Skeletal muscle tissue (tissue), 4 donors: ENCODE results near the gene MYO9A. TPM values are rescaled to one million over a fixed set of nuclear protein-coding genes. Genes with fewer than 3 reads are reported as not detected.

ENCODE experiments used
- H3K27ac ChIP-seq: one replicate; pipeline ENCODE4 v1.7.0; 2013; ENCODE audit warnings: mild to moderate bottlenecking, low read depth, low read length, inconsistent platforms
- H3K27me3 ChIP-seq, 3 donors: one replicate each; pipeline ENCODE4 v1.7.0; 2013; ENCODE audit warnings: low read length in 3 of 3; ENCODE audit not compliant: control insufficient read depth in 3 of 3, insufficient read depth in 3 of 3
- H3K36me3 ChIP-seq, 3 donors: one replicate each; pipeline ENCODE4 v1.7.0; 2013; ENCODE audit warnings: low read length in 3 of 3; ENCODE audit not compliant: control insufficient read depth in 3 of 3, insufficient read depth in 3 of 3
- H3K4me1 ChIP-seq, 3 donors: one replicate each; pipeline ENCODE4 v1.7.0; 2013; ENCODE audit warnings: low read length in 3 of 3, mild to moderate bottlenecking in 3 of 3; ENCODE audit not compliant: control insufficient read depth in 3 of 3, insufficient read depth in 3 of 3
- H3K4me3 ChIP-seq, 3 donors: one replicate each; pipeline ENCODE4 v1.7.0; 2013; ENCODE audit warnings: low read length in 3 of 3
- H3K9ac ChIP-seq, 3 donors: one replicate each; pipeline ENCODE4 v1.7.0; 2013; ENCODE audit warnings: low read length in 3 of 3, mild to moderate bottlenecking in 3 of 3, moderate library complexity in 2 of 3, low read depth in 1 of 3
- H3K9me3 ChIP-seq, 3 donors: one replicate each; pipeline ENCODE4 v1.7.0; 2013; ENCODE audit warnings: low read length in 3 of 3; ENCODE audit not compliant: control insufficient read depth in 3 of 3
- total RNA-seq: library from RNA; depleted of rRNA; stranded (reverse); fragments of >200 nt; gene quantifications from one replicate; pipeline ENCODE4 v1.2.3, GENCODE V29; 2014
- donor health status: Osteomylitis.

Gene MYO9A
- total RNA-seq, 1 donor from 2014 or later, result 88.2 TPM

DNA sequence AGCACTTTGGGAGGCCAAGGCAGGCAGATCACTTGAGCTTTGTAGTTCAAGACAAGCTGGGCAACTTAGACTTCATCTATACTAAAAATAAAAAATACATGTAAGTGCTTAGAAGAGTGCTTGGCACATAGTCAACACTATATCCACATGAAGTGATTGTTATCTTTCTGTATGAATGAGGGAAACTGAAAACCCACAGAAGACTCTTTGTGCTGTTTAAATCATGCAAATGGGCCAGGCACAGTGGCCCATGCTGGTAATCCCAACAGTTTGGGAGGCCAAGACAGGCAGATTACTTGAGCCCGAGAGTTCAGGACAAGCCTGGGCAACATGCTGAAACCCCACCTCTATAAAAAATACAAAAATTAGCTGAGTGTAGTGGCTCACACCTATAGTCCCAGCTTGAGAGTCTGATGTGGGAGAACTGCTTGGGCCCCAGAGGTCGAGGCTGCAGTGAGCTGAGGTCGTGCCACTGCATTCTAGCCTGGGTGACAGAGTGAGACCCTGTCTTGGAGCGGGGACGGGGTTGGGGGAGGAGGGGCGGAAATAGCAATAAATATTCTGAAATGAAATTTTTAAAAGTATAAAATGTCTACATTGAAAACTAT lies 177.9 kb downstream of the MYO9A start:
- H3K27me3 ChIP-seq, result no peaks in the 10 kb centered on the region
- H3K9ac ChIP-seq, result no peak overlapping the region
- no peak overlapping the region for H3K4me3 ChIP-seq
- peaks cover under 1 to 19% (median 7%) of the 10 kb centered on the region in 3 donors for H3K36me3 ChIP-seq
- no peak overlapping the region for H3K27ac ChIP-seq
- no peaks in the 10 kb centered on the region for H3K4me1 ChIP-seq
- H3K9me3 ChIP-seq, result no peaks in the 10 kb centered on the region

DNA sequence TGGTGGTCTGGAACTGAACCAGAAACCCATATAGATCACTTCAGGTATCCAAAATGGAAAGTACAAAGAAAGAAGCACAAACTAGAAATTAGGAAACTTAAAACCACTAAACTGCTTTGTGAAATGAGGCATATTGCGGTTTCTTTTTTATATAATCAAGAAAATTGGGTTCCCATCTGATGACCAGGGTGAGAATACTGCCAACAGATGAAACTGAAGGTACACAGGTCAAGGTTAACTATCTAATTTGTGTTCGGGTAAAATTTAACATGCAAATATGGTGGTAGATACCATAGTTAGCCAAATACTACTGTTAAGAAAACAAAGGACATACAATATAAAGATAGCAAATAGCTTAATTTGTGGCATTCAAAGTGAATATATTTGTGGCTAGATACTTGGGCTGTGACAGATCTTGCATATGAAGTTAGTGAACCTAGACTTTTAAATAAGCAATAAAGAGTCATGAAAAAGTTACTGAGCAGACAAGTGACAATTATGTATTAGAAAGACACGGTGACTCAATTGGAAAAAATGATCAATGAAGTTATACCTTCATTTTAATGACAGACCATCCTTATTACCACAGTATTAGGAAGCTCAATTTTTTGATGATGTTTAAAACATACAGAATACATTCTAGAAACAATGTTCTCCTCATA lies 180.2 kb downstream of the MYO9A start:
- Histone ChIP-seq H3K36me3 (peaks cover 3 to 37% (median 10%) of the 10 kb centered on the region in 3 donors), H3K27ac (no peak overlapping the region), H3K9ac (no peak overlapping the region)

DNA sequence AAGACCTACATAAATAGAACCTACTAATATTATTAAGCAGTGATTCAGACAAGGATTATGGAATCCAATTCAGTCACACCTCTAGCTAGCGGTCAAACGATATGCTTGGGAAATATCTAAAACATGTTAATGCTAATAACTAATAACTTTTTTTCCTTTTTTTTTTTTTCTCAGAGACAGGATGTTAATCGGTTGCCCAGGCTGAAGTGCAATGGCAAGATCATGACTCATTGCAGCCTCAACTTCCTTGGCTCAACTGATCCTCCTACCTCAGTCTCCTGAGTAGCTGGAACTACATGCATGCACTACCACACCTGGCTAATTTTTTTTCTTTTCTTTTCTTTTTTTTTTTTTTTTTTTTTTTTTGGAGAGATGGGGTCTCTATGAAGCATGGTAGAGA lies 183.5 kb downstream of the MYO9A start:
- Histone ChIP-seq H3K4me3 (no peak overlapping the region), H3K4me1 (no peaks in the 10 kb centered on the region), H3K27ac (no peak overlapping the region), H3K27me3 (no peaks in the 10 kb centered on the region), H3K9ac (no peak overlapping the region), H3K36me3 (peaks cover 11 to 59% (median 14%) of the 10 kb centered on the region in 3 donors), H3K9me3 (peaks cover 0 to 9% (median 0%) of the 10 kb centered on the region in 3 donors)

More for the DNA sequence above, 180.2 kb downstream of the MYO9A start:
- Histone ChIP-seq H3K4me1 (no peaks in the 10 kb centered on the region), H3K4me3 (no peak overlapping the region), H3K27me3 (no peaks in the 10 kb centered on the region), H3K9me3 (no peaks in the 10 kb centered on the region)

DNA sequence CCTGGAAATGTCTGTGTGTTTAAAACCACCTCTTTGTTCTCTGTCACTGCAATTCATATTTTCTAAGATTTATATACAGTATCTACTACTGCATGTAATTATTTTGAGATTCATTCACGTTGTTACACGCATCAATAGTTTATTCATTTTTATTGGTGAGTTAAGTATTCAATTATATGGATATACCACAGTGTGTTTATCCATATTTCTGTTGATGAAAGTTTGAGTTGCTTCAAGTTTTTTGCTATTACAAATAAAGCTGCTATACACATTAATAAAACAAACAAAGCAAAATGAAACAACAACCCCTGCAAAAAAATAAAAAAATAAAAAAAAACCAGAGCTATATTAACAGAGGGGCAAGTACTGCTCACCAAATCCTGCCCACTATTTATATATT lies 185.3 kb downstream of the MYO9A start:
- Histone ChIP-seq H3K9me3 (peaks cover 0 to 9% (median 0%) of the 10 kb centered on the region in 3 donors), H3K4me1 (no peaks in the 10 kb centered on the region), H3K27me3 (no peaks in the 10 kb centered on the region), H3K9ac (no peak overlapping the region), H3K4me3 (no peak overlapping the region), H3K27ac (no peak overlapping the region), H3K36me3 (peaks cover 11 to 55% (median 14%) of the 10 kb centered on the region in 3 donors)

DNA sequence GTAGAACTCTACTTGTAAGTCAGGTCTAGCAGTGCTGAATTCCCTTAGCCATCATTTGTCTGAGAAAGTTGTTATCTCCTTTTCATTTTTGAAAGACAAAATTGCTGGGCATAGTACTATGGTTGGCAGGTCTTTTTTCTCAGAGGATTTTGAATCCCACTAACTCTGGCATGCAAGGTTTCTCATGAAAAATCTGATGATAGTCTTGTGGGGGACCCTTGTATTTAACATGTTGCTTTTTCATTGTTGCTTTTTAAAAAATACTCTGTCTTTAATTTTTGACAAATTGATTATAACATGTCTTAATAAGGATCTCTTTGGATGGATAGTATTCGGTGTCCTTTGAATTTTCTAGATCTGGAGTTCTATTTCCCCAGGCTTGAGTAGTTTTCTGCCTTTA lies 186.7 kb downstream of the MYO9A start:
- H3K27ac ChIP-seq, result no peak overlapping the region
- H3K4me1 ChIP-seq, result no peaks in the 10 kb centered on the region
- H3K36me3 ChIP-seq, result peaks cover 11 to 52% (median 11%) of the 10 kb centered on the region in 3 donors
- H3K9ac ChIP-seq, result no peak overlapping the region
- no peaks in the 10 kb centered on the region for H3K27me3 ChIP-seq
- no peak overlapping the region for H3K4me3 ChIP-seq
- H3K9me3 ChIP-seq, result peaks cover 0 to 9% (median 0%) of the 10 kb centered on the region in 3 donors

DNA sequence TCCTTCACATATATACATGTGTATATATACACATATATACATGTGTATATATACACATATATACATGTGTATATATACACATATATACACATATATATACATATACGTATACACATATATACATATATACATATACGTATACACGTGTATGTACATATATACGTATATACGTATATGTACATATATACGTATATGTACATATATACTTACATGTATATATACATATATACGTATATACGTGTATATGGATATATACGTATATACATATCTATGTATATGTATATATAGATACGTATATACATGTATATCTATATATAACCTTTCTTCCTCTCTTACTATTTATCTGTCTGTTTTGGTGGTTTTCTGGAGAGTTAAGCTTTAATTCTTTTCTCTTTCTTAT lies 192.8 kb downstream of the MYO9A start:
- no peaks in the 10 kb centered on the region for H3K4me1 ChIP-seq
- H3K9me3 ChIP-seq, result no peaks in the 10 kb centered on the region
- no peak overlapping the region for H3K27ac ChIP-seq
- no peaks in the 10 kb centered on the region for H3K27me3 ChIP-seq
- peaks cover 0 to 9% (median 0%) of the 10 kb centered on the region in 3 donors for H3K36me3 ChIP-seq
- no peak overlapping the region for H3K4me3 ChIP-seq
- H3K9ac ChIP-seq, result no peak overlapping the region

DNA sequence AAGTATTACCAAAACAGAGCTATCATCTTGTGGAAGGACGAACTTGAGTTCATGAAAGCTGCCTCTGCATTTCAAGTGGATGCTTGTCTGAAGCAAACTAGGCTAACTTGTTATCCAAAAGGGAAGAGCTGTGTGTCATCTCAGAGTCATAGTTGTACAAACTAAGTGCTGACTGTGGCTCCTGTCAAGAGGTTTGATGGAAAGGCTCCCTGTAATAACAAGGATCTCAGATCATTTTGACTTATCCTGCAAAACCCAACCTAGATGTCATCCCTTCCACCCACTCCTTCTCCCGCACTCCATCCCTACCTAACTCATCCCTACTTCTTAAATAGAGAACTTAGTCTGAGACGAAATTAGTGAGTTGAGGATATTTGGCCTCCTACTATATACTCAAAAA lies 196.8 kb downstream of the MYO9A start:
- Histone ChIP-seq H3K27me3 (no peaks in the 10 kb centered on the region), H3K36me3 (peaks cover 0 to 3% (median 0%) of the 10 kb centered on the region in 3 donors), H3K9me3 (no peaks in the 10 kb centered on the region), H3K27ac (no peak overlapping the region), H3K4me1 (no peaks in the 10 kb centered on the region), H3K4me3 (no peak overlapping the region), H3K9ac (no peak overlapping the region)

DNA sequence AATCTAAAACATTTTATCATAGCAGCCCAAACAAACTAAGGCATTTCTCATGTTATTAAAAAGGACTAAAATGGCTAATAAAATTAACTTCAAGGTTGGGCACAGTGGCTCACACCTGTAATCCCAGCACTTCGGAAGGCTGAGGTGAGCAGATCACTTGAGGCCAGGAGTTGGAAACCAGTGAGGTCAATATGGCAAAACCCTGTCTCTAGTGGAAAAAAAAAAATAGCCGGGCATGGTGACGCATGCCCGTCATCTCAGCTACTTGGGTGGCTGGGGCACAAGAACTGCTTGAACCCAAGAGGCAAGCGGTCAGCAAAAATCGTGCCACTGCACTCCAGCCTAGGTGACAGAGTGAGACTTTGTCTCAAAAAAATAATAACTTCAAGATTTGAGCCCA lies 197.4 kb downstream of the MYO9A start:
- no peak overlapping the region for H3K9ac ChIP-seq
- H3K4me3 ChIP-seq, result no peak overlapping the region
- no peaks in the 10 kb centered on the region for H3K27me3 ChIP-seq
- no peak overlapping the region for H3K27ac ChIP-seq
- no peaks in the 10 kb centered on the region for H3K4me1 ChIP-seq
- H3K9me3 ChIP-seq, result no peaks in the 10 kb centered on the region
- no peaks in the 10 kb centered on the region for H3K36me3 ChIP-seq

DNA sequence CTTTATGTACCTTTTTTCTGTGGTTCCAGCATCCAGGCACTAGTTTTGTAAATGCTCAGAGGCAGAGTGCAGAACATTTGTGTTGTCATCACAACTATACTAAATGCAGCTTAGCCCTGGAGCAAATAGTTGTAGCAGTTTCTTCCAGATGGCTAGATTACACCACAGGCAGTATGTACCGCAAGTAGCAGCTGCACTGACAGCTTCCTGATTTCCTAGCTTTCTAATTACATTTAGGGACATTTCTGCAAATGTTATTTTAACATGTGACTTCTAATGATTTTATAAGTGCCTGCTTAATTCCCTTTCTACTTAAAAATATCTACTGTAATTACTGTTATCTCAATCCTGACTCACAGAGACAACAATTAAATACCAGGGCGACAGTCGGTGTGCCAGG lies 201.1 kb downstream of the MYO9A start:
- Histone ChIP-seq H3K27me3 (no peaks in the 10 kb centered on the region), H3K4me1 (no peaks in the 10 kb centered on the region), H3K4me3 (no peak overlapping the region), H3K27ac (no peak overlapping the region), H3K9me3 (no peaks in the 10 kb centered on the region), H3K9ac (no peak overlapping the region), H3K36me3 (peaks cover 0 to 5% (median 0%) of the 10 kb centered on the region in 3 donors)

DNA sequence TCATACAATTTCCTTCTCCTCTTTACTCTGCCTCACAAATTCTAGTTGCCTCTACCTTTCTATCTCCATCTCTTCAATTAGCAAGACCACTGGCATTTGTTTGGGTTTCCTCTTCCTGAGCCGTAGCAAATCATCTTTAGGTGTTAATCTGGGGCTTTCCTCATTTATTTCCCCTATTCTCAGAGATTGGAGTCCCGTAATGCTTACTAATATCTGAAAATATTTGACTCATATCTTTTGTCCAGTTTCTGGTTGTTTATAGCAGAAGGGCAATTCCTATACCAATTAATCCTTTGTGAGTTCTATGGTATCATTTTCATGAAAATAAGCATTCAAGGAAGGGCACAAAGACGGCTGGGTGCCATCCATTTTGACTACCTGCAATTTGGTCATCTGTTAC lies 203.9 kb downstream of the MYO9A start:
- no peaks in the 10 kb centered on the region for H3K4me1 ChIP-seq
- H3K27me3 ChIP-seq, result no peaks in the 10 kb centered on the region
- no peak overlapping the region for H3K9ac ChIP-seq
- H3K36me3 ChIP-seq, result peaks cover 0 to 5% (median 5%) of the 10 kb centered on the region in 3 donors
- H3K4me3 ChIP-seq, result no peak overlapping the region
- no peak overlapping the region for H3K27ac ChIP-seq
- H3K9me3 ChIP-seq, result no peaks in the 10 kb centered on the region
